K562 (cell line): ENCODE measurements around the gene MICALL2. TPM values are rescaled to one million over a fixed set of nuclear protein-coding genes. Genes with fewer than 3 reads are reported as not detected.

ENCODE experiments used
- ATAC-seq: fragments of 200-7000 bp; cut with Tn5 transposase; 3 replicates; pipeline ENCODE4 v1.9.1; 2020; ENCODE audit warnings: moderate library complexity
- BruUV-seq: library from RNA; stranded (reverse); fragments of 400-500 nt; replicated peaks from 2 replicates; lab custom pipeline; 2021; lab: Mats Ljungman, UMichigan
- CTCF ChIA-PET: fragments of 300-600 bp; formaldehyde crosslinking; extraction: SDS; loops from one replicate; lab custom pipeline; 2021; ENCODE audit warnings: low intra/inter-chr PET ratio; lab: Yijun Ruan, JAX
- POLR2A ChIA-PET: fragments of 300-600, 350-650 bp; sonication (Branson Sonifier 250); formaldehyde crosslinking; extraction: SDS; loops from one replicate; lab custom pipeline; 2021; ENCODE audit warnings: antibody characterized with exemption, inconsistent platforms; lab: Yijun Ruan, JAX
- DNase-seq, 4 experiments: peaks; one replicate each; pipeline versions ENCODE4 v3.0.0 to v3.0.0-alpha.2; 2011 to 2018; ENCODE audit warnings: low spot score in 3 of 4, mixed read lengths in 3 of 4; ENCODE audit errors: extremely low read depth in 1 of 4
- FAIRE-seq: peaks from 2 replicates; lab custom pipeline; 2011; peaks lifted over from hg19 to GRCh38; lab: Jason Lieb, UNC
- H2AFZ ChIP-seq: 2 replicates; pipeline ENCODE4 v1.6.0; 2011; ENCODE audit warnings: low read depth, low read length, control low read depth, inconsistent platforms
- H3K27ac ChIP-seq: fragments of 200-600 bp; 3 replicates; pipeline ENCODE4 v1.8.0; 2011; ENCODE audit warnings: low read depth, mild to moderate bottlenecking, control low read depth, inconsistent platforms, low read length, moderate library complexity, mixed read lengths; ENCODE audit errors: extremely low read depth
- H3K27me3 ChIP-seq, 2 experiments: fragments of 300-600 bp in 1 of 2; 2 replicates in 1 of 2; 3 replicates in 1 of 2; pipeline versions ENCODE4 v1.6.0 to v1.8.0; 2011; ENCODE audit warnings: inconsistent platforms in 2 of 2, low read length in 2 of 2, mild to moderate bottlenecking in 1 of 2, mixed read lengths in 1 of 2, moderate library complexity in 1 of 2; ENCODE audit not compliant: control insufficient read depth in 2 of 2, insufficient read depth in 2 of 2
- H3K36me3 ChIP-seq: fragments of 300-600 bp; 3 replicates; pipeline ENCODE4 v1.8.0; 2011; ENCODE audit warnings: mild to moderate bottlenecking, low read length, inconsistent platforms; ENCODE audit not compliant: control insufficient read depth, insufficient read depth
- H3K4me1 ChIP-seq, 2 experiments: fragments of 200-600 bp in 1 of 2; replicated peaks in 1 of 2; 2 replicates in 1 of 2; 3 replicates in 1 of 2; pipeline versions ENCODE4 v1.5.1 to v1.8.0; 2011; ENCODE audit warnings: inconsistent platforms in 2 of 2, low read length in 2 of 2, mild to moderate bottlenecking in 1 of 2, mixed read lengths in 1 of 2, moderate library complexity in 1 of 2; ENCODE audit not compliant: control insufficient read depth in 2 of 2, insufficient read depth in 2 of 2
- H3K4me2 ChIP-seq: 2 replicates; pipeline ENCODE4 v1.6.1; 2011; ENCODE audit warnings: low read length, control low read depth, inconsistent platforms, mixed read lengths; ENCODE audit not compliant: insufficient read depth
- H3K4me3 ChIP-seq: fragments of 200-600 bp; sonication (generic), shearing (Covaris generic); 2 replicates; pipeline ENCODE4 v1.5.1; 2016; ENCODE audit warnings: control low read depth, inconsistent platforms
- H3K79me2 ChIP-seq: fragments of 200-600 bp; 3 replicates; pipeline ENCODE4 v1.8.0; 2011; ENCODE audit warnings: low read length, inconsistent platforms; ENCODE audit not compliant: control insufficient read depth, insufficient read depth
- H3K9ac ChIP-seq, 2 experiments: 2 replicates each; pipeline versions ENCODE4 v1.6.0 to v1.6.1; 2011; ENCODE audit warnings: low read depth in 2 of 2, low read length in 2 of 2, control low read depth in 1 of 2, inconsistent platforms in 1 of 2, mild to moderate bottlenecking in 1 of 2, mixed read lengths in 1 of 2; ENCODE audit not compliant: insufficient read depth in 1 of 2
- H3K9me1 ChIP-seq: one replicate; pipeline ENCODE4 v1.6.0; 2011; ENCODE audit warnings: inconsistent platforms, mild to moderate bottlenecking, low read length, moderate library complexity; ENCODE audit not compliant: control insufficient read depth, insufficient read depth
- H3K9me3 ChIP-seq: replicated peaks from 2 replicates; pipeline ENCODE4 v1.5.1; 2011; ENCODE audit warnings: low read depth, low read length, inconsistent platforms; ENCODE audit not compliant: control insufficient read depth, insufficient read depth
- H4K20me1 ChIP-seq: replicated peaks from 2 replicates; pipeline ENCODE4 v1.6.1; 2011; ENCODE audit warnings: low read length, inconsistent platforms, mixed read lengths; ENCODE audit not compliant: control insufficient read depth, insufficient read depth
- ATF1 ChIP-seq, 2 experiments: fragments of 450-650 bp in 1 of 2; IDR thresholded peaks; 2 replicates each; pipeline ENCODE4 v1.6.1; 2016; ENCODE audit warnings: missing compliant biosample characterization in 1 of 2, missing genetic modification characterization in 1 of 2
- ETS2 ChIP-seq: IDR thresholded peaks from 2 replicates; pipeline ENCODE4 v1.6.1; 2016; ENCODE audit warnings: borderline replicate concordance, missing genetic modification characterization, mild to moderate bottlenecking, moderate library complexity, missing compliant biosample characterization; ENCODE audit not compliant: poor library complexity, severe bottlenecking
- HEY1 ChIP-seq: fragments of 250-450 bp; sonication (Bioruptor Pico); IDR thresholded peaks from 2 replicates; pipeline ENCODE4 v1.5.0; 2020; ENCODE audit warnings: mild to moderate bottlenecking, moderate library complexity, borderline replicate concordance
- ILK ChIP-seq: fragments of 450-650 bp; IDR thresholded peaks from 2 replicates; pipeline ENCODE4 v1.6.1; 2016; ENCODE audit warnings: missing genetic modification characterization, low read depth, mild to moderate bottlenecking, missing compliant biosample characterization, moderate library complexity, borderline replicate concordance
- NR2C2 ChIP-seq, 2 experiments: fragments of 200-800 bp in 1 of 2; sonication (Bioruptor generic) in 1 of 2; sonication (generic) in 1 of 2; formaldehyde crosslinking in 1 of 2; IDR thresholded peaks; 2 replicates each; pipeline versions ENCODE4 v1.6.1 to v1.8.0; 2016 to 2022; ENCODE audit warnings: mild to moderate bottlenecking in 1 of 2, missing compliant biosample characterization in 1 of 2, missing genetic modification characterization in 1 of 2, missing genetic modification reagents in 1 of 2
- PHF20 ChIP-seq: fragments of 450-650 bp; IDR thresholded peaks from 2 replicates; pipeline ENCODE4 v1.6.1; 2018; ENCODE audit not compliant: partially characterized antibody
- POLR2G ChIP-seq: fragments of 200-400 bp; formaldehyde crosslinking; IDR thresholded peaks from 2 replicates; pipeline ENCODE4 v1.6.1; 2017; ENCODE audit warnings: low read depth, mild to moderate bottlenecking, antibody characterized with exemption, low read length, moderate library complexity
- RBM39 ChIP-seq: fragments of 200-400 bp; formaldehyde crosslinking; optimal IDR thresholded peaks from 2 replicates; pipeline ENCODE3; 2018; ENCODE audit warnings: low read depth, low read length
- SIN3A ChIP-seq, 2 experiments: fragments of 150-350 bp in 1 of 2; IDR thresholded peaks; 2 replicates each; pipeline ENCODE4 v1.6.1; 2011 to 2016; ENCODE audit warnings: borderline replicate concordance in 2 of 2, low read depth in 2 of 2, low read length in 2 of 2, mild to moderate bottlenecking in 2 of 2, moderate library complexity in 2 of 2; ENCODE audit not compliant: control insufficient read depth in 1 of 2
- SRSF1 ChIP-seq: fragments of 200-400 bp; formaldehyde crosslinking; IDR thresholded peaks from 2 replicates; pipeline ENCODE4 v1.6.1; 2017; ENCODE audit warnings: mild to moderate bottlenecking, low read depth, low read length, moderate library complexity
- ZNF197 ChIP-seq: fragments of 200-800 bp; sonication (Bioruptor generic); IDR thresholded peaks from 2 replicates; pipeline ENCODE4 v1.6.1; 2016; ENCODE audit warnings: low read depth, missing genetic modification characterization, missing compliant biosample characterization
- WGBS: fragments of 100-300 bp; shearing (Covaris generic); methylation state at CpG from one replicate; pipeline ENCODE4 v1.1.6; 2016; ENCODE audit warnings: low coverage, mixed read lengths; ENCODE audit not compliant: insufficient coverage; ENCODE audit errors: missing lambda C conversion rate; 5-methylcytosine and 5-hydroxymethylcytosine counted together
- in situ Hi-C: fragments of 300-500 bp; cut with MboI; formaldehyde crosslinking; loops from 4 replicates; pipeline ENCODE4 v1.15.0; 2018; ENCODE audit warnings: inconsistent platforms, mixed read lengths
- intact Hi-C: fragments of 100-400 bp; cut with micrococcal nuclease; formaldehyde crosslinking; loops from 2 replicates; pipeline ENCODE4 v1.14.2; 2022
- polyA plus RNA-seq, 8 experiments: library from polyadenylated mRNA; depleted of rRNA in 4 of 8; stranded (reverse) in 5 of 8; unstranded in 3 of 8; fragments of >200 nt; fragmentation: Nextera tagmentation in 2 of 8; fragmentation: Illumina TruSeq in 1 of 8; extraction: Ambion mirVana in 2 of 8; extraction: Trizol in 1 of 8; gene quantifications; 2 replicates each; pipeline versions ENCODE4 v1.2.1 to v1.2.3, GENCODE V29; 2011 to 2014; ENCODE audit warnings: inconsistent platforms in 1 of 8, missing spikeins in 1 of 8
- total RNA-seq, 7 experiments: library from RNA; depleted of rRNA in 6 of 7; stranded (reverse); fragments of >200 nt in 6 of 7; fragmentation: Illumina TruSeq in 2 of 7; extraction: Trizol in 2 of 7; gene quantifications; 2 replicates each; pipeline versions ENCODE4 v1.2.1 to v1.2.3, GENCODE V29; 2011 to 2021; ENCODE audit warnings: low replicate concordance in 1 of 7
- TF ChIP-seq, protein P1 (sequence below): IDR thresholded peaks from 3 replicates; pipeline ENCODE4 v1.6.1; 2011; ENCODE audit warnings: borderline replicate concordance, mild to moderate bottlenecking, moderate library complexity; ENCODE audit not compliant: insufficient read length; ENCODE audit errors: extremely low read depth
- TF ChIP-seq, protein P2 (sequence below): fragments of 250-450 bp; sonication (Bioruptor Pico); IDR thresholded peaks from 2 replicates; pipeline ENCODE4 v1.8.0; 2022; ENCODE audit warnings: inconsistent platforms
- TF ChIP-seq, protein P3 (sequence below): fragments of 450-650 bp; formaldehyde crosslinking; IDR thresholded peaks from 2 replicates; pipeline ENCODE4 v1.4.0; 2022; ENCODE audit warnings: missing genetic modification characterization
- TF ChIP-seq, protein P4 (sequence below): fragments of 250-450 bp; sonication (Bioruptor Pico); IDR thresholded peaks from 2 replicates; pipeline ENCODE4 v1.6.1; 2021; ENCODE audit warnings: mild to moderate bottlenecking

The MICALL2 gene
- total and polyA plus RNA-seq, 9 of the 15 experiments (the other 6 are each of a cell fraction or from before 2014, with no cell fraction given), result 1.8 to 103 (median 17.0) TPM

DNA sequence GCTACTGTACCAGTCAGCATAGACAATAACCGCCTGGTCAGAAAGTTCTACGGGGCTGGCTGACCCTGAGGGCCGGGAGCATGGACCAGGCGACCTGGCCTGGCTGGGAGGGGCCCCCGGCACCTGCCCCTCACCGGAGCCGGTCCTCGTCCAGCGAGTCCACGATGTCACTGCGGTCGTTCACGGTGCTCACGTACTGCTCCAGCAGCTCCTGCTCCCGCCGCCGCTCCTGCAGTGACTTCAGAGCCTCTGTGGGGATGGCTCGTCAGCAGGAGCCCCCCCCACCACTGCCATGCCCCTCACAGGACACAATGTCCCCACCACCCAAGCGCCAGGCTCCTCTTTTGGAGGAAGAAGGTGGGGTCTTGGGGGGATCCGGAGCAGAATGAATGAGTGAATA is 22.7 kb downstream of the MICALL2 start:
- no peak overlapping the region for H3K27ac ChIP-seq
- no peak overlapping the region for H3K4me2 ChIP-seq
- DNase-seq (no peak), FAIRE-seq (no peak), ATAC-seq (no peak)
- 98% methylated on average over 6 of the region's 20 CpGs for WGBS
- H3K79me2 ChIP-seq, result no peaks in the 10 kb centered on the region
- H3K4me1 ChIP-seq, result peaks cover 0 to 63% of the 10 kb centered on the region in 2 experiments; a peak in 2 of 5 replicates
- POLR2A ChIA-PET, result no interaction called here
- peaks cover 12% of the 10 kb centered on the region; the same call in 1 of the 2 replicates for H4K20me1 ChIP-seq
- CTCF ChIA-PET, result no interaction called here
- no peaks in the 10 kb centered on the region for H3K27me3 ChIP-seq
- in situ Hi-C loops (no loop called here), intact Hi-C loops (no loop called here)
- H3K9me1 ChIP-seq, result peaks cover 3% of the 10 kb centered on the region
- no peak overlapping the region for H2AFZ ChIP-seq
- BruUV-seq, result no TSS peak
- no peak overlapping the region; a peak in 1 of 4 replicates for H3K9ac ChIP-seq
- H3K4me3 ChIP-seq, result no peak overlapping the region
- peaks cover 72% of the 10 kb centered on the region for H3K36me3 ChIP-seq
- no peaks in the 10 kb centered on the region for H3K9me3 ChIP-seq
- TF ChIP-seq NR2C2 (CRISPR knock-in tag; IDR thresholded peaks at IDR 0.05) (no peak), NR2C2 (tag; IDR thresholded peaks at IDR 0.05) (no peak), PHF20 (no peak), ATF1 (CRISPR knock-in tag; IDR thresholded peaks at IDR 0.05) (no peak), ATF1 (tag; IDR thresholded peaks at IDR 0.05) (no peak), ETS2 (tag) (no peak), ILK (no peak), HEY1 (no peak), SRSF1 (no peak), POLR2G (no peak), RBM39 (no peak), ZNF197 (no peak), SIN3A (IDR thresholded peaks at IDR 0.05; ENCODE audit: borderline replicate concordance in 2 of 2, control insufficient read depth in 1 of 2, low read depth in 2 of 2, low read length in 2 of 2) (no peak)
- TF ChIP-seq, protein P1, sequence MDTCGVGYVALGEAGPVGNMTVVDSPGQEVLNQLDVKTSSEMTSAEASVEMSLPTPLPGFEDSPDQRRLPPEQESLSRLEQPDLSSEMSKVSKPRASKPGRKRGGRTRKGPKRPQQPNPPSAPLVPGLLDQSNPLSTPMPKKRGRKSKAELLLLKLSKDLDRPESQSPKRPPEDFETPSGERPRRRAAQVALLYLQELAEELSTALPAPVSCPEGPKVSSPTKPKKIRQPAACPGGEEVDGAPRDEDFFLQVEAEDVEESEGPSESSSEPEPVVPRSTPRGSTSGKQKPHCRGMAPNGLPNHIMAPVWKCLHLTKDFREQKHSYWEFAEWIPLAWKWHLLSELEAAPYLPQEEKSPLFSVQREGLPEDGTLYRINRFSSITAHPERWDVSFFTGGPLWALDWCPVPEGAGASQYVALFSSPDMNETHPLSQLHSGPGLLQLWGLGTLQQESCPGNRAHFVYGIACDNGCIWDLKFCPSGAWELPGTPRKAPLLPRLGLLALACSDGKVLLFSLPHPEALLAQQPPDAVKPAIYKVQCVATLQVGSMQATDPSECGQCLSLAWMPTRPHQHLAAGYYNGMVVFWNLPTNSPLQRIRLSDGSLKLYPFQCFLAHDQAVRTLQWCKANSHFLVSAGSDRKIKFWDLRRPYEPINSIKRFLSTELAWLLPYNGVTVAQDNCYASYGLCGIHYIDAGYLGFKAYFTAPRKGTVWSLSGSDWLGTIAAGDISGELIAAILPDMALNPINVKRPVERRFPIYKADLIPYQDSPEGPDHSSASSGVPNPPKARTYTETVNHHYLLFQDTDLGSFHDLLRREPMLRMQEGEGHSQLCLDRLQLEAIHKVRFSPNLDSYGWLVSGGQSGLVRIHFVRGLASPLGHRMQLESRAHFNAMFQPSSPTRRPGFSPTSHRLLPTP, result no peak
- TF ChIP-seq, protein P2, sequence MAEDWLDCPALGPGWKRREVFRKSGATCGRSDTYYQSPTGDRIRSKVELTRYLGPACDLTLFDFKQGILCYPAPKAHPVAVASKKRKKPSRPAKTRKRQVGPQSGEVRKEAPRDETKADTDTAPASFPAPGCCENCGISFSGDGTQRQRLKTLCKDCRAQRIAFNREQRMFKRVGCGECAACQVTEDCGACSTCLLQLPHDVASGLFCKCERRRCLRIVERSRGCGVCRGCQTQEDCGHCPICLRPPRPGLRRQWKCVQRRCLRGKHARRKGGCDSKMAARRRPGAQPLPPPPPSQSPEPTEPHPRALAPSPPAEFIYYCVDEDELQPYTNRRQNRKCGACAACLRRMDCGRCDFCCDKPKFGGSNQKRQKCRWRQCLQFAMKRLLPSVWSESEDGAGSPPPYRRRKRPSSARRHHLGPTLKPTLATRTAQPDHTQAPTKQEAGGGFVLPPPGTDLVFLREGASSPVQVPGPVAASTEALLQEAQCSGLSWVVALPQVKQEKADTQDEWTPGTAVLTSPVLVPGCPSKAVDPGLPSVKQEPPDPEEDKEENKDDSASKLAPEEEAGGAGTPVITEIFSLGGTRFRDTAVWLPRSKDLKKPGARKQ (CRISPR knock-in tag), result no peak
- TF ChIP-seq, protein P3, sequence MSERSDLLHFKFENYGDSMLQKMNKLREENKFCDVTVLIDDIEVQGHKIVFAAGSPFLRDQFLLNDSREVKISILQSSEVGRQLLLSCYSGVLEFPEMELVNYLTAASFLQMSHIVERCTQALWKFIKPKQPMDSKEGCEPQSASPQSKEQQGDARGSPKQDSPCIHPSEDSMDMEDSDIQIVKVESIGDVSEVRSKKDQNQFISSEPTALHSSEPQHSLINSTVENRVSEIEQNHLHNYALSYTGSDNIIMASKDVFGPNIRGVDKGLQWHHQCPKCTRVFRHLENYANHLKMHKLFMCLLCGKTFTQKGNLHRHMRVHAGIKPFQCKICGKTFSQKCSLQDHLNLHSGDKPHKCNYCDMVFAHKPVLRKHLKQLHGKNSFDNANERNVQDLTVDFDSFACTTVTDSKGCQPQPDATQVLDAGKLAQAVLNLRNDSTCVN (CRISPR knock-in tag), result no peak
- TF ChIP-seq, protein P4, sequence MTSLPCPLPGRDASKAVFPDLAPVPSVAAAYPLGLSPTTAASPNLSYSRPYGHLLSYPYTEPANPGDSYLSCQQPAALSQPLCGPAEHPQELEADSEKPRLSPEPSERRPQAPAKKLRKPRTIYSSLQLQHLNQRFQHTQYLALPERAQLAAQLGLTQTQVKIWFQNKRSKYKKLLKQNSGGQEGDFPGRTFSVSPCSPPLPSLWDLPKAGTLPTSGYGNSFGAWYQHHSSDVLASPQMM (CRISPR knock-in tag), result no peak
